ENCODE measurements around the gene OTOA. TPM values are rescaled to one million over a fixed set of nuclear protein-coding genes. Genes with fewer than 3 reads are reported as not detected.

OTOA gene
- total RNA-seq, 4 donors from 2014 or later: 0.19 to 2.9 (median 0.95) TPM

DNA sequence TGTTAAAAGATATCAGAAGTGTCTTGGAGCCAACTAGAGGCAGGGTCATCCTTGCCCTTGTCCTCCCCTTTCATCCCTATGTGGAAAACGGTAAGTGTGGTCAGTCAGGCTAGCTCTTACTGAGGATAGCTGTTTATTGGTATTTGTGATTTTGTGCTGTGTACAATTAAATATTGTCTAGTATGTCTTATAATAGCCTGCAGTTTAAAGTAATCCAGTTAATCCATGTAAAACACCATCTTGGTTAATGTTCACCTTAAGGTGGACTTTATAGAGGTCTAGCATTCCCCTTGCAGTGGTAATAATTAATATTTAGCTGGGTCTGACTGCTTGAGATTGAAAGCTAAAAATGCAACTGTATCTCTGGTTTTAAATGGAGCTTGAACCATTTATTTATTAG lies 38.7 kb upstream of the OTOA start:
- TF ChIP-seq, protein P1, sequence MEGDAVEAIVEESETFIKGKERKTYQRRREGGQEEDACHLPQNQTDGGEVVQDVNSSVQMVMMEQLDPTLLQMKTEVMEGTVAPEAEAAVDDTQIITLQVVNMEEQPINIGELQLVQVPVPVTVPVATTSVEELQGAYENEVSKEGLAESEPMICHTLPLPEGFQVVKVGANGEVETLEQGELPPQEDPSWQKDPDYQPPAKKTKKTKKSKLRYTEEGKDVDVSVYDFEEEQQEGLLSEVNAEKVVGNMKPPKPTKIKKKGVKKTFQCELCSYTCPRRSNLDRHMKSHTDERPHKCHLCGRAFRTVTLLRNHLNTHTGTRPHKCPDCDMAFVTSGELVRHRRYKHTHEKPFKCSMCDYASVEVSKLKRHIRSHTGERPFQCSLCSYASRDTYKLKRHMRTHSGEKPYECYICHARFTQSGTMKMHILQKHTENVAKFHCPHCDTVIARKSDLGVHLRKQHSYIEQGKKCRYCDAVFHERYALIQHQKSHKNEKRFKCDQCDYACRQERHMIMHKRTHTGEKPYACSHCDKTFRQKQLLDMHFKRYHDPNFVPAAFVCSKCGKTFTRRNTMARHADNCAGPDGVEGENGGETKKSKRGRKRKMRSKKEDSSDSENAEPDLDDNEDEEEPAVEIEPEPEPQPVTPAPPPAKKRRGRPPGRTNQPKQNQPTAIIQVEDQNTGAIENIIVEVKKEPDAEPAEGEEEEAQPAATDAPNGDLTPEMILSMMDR (IDR thresholded peaks at IDR 0.05; ENCODE audit: low read depth): no peak

DNA sequence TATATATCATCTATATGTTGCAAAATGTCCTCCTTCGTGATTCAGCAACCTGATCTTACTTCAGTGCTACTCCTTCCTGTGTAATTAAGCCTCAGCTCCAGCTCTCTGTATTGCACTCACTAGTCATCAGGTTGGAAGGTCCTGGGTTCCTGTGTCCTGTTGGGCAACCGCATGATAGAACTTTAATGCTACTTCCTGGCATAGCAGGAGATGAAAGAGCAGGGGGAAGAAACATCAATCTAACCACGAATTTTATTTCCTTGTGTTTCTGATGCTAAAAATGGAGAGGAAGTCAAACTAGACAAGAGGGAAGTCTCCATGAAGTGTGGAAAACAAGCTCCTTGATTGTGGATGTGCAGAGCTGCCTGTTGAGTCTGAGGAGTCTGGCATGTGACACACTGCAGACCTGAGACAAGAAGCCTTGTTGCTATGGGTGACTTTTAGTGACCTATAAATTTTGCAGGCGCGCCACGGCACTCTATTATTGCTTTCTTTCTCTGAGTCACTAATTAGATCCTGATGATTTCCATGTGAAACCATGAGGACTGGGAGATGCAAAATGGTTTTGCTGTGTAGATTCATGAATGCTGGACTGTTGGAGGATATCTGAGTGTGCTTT lies 37.0 kb upstream of the OTOA start:
- TF ChIP-seq, protein P1 (IDR thresholded peaks at IDR 0.05; ENCODE audit: low read depth): no peak

DNA sequence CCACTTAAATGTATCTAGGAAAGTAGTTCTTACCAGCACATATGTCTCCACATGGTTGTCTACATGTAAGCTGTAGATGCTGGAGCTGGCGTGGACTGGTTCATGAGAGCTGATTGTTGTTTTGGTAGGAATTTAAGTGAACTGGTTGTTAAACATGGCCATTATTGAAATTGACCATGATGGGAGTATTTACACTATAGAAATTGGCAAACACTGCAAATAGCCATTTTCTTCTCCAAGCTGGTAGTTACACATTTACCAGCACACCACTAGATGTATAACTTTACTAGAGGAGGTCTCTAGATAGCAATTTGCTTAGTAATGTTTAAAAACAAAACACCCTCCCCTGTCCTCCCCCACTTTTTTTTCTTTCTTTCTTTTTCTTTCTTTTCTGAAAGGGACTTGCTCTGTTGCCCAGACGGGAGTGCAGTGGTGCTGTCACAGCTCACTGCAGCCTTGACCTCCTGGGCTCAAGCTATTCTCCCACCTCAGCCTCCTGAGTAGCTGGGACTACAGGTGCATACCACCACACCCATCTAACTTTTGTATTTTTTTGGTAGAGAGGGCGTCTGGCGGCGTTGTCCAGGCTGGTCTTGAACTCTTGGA lies 35.5 kb upstream of the OTOA start:
- TF ChIP-seq, protein P1 (IDR thresholded peaks at IDR 0.05; ENCODE audit: low read depth): no peak

DNA sequence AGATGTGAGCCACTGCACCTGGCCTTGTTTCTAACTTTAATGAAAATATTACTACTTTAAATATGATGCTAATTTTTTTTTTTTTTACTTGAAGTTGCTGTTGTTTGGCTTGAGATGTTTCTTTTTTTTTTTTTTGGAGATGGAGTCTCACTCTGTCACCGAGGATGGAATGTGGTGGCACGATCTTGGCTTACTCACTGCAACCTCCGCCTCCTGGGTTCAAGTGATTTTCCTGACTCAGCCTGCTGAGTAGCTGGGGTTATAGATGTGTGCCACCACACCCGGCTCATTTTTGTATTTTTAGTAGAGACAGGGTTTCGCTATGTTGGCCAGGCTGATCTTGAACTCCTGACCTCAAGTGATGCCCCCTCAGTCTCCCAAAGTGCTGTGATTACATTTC lies 35.0 kb upstream of the OTOA start:
- TF ChIP-seq, protein P1 (IDR thresholded peaks at IDR 0.05; ENCODE audit: low read depth): no peak

DNA sequence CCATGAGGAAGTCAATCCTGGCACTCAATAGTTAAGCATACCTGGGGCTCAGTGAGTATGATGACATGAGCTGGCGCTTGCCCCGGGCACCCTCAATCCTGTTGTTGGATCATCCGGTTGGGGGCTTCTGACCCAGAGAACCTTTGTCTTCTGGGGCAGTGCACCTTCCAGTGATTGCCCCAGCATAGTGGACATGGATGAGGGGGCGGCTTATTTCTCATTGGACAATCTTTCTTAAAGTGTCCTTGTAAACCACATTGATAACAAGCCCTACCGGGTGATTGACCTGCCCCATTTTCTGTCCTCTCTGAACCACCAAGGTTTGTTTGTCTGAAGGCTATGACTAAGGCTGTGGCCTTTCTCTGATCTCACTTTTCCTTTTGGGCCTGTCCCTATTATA lies 29.6 kb upstream of the OTOA start:
- TF ChIP-seq, protein P1 (IDR thresholded peaks at IDR 0.05; ENCODE audit: low read depth): no peak

DNA sequence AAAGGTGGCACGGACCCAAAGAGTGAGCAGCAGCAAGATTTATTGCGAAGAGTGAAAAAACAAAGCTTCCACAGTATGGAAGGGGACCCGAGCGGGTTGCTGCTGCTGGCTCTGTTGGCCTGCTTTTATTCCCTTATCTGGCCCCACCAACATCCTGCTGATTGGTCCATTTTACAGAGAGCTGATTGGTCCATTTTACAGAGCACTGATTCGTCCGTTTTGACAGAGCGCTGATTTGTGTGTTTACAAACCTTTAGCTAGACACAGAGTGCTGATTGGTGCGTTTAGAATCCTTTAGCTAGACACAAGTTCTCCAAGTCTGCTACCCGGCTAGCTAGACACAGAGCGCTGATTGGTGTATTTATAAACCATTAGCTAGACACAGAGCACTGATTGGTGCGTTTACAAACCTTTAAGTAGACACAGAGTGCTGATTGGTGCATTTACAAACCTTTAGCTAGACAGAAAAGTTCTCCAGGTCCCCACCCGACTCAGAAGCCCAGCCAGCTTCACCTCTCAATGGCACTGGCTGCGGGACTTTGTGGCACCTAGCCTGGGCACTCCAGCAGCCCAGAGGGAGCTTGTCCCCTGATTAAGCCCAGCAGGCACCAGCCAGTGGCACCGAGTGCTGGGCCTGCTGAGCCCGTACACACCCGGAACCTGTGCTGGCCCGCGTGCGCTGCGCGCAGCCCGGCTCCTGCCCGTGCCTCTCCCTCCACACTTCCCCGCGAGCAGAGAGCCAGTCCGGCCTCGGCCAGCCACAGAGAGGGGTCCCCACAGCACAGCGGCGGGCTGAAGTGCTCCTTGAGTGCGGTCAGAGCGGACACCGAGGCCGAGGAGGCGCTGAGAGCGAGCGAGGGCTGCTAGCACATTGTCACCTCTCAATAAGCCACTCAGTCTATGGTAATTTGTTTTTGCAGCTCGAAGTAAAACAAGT lies 26.5 kb upstream of the OTOA start:
- TF ChIP-seq, protein P1 (IDR thresholded peaks at IDR 0.05; ENCODE audit: low read depth): no peak

DNA sequence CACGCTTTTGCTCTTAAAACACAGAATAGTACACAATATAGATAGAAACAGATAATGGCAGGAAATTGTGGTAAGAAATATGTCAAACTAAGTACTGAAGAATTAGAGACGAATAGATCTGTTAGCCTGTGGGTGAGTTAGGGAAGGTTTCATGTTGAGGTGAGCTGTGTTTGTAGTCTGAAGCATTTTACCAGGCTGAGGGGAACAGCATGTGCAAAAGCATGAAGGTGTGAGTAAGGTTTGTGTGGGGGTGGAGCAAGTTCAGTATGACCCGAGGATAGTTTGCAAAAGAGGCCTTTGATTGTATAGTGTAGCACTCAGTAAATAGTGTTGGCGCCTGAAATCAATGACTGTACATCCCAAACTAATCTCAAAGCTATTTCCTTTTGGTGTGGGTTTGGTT lies 25.2 kb upstream of the OTOA start:
- TF ChIP-seq, protein P1 (IDR thresholded peaks at IDR 0.05; ENCODE audit: low read depth): no peak
